ENCODE data around the gene FAM83F. TPM values are rescaled to one million over a fixed set of nuclear protein-coding genes. Genes with fewer than 3 reads are reported as not detected.

FAM83F gene
- total RNA-seq, 1 donor = not detected

- Histone ChIP-seq H3K27ac (ENCODE audit: low read depth, low read length) (peak overlapping the region; percentile 68), H2AFZ (ENCODE audit: low read length) (peak overlapping the region; percentile 57), H3K79me2 (ENCODE audit: insufficient read depth, low read length) (no peaks in the 10 kb centered on the region), H3K27me3 (ENCODE audit: insufficient read depth, low read length) (no peaks in the 10 kb centered on the region), H3K4me1 (ENCODE audit: insufficient read depth, low read length) (peaks cover 24% of the 10 kb centered on the region), H3K9me3 (ENCODE audit: low read depth, low read length) (no peaks in the 10 kb centered on the region), H3K4me3 (ENCODE audit: insufficient read depth, low read length) (peak overlapping the region; percentile 14), H4K20me1 (ENCODE audit: insufficient read depth, low read length) (no peaks in the 10 kb centered on the region), H3K36me3 (ENCODE audit: insufficient read depth, low read length) (no peaks in the 10 kb centered on the region), H3K4me2 (ENCODE audit: insufficient read depth, low read length) (peak overlapping the region; percentile 72)
- TF ChIP-seq CTCF (IDR thresholded peaks at IDR 0.05; ENCODE audit: extremely low read depth, low read depth, low read length) = no peak
- DNase-seq (ENCODE audit: insufficient read length, low spot score, missing footprints) = peak; percentile 92
Measured at GRCh38 chr22:39960791-39961746, 33.7 kb upstream of the FAM83F start.

GRCh38 chr22:39962071-39962470 lies 32.7 kb upstream of the FAM83F start:
- Histone ChIP-seq H3K27me3 (ENCODE audit: insufficient read depth, low read length) (no peaks in the 10 kb centered on the region), H3K4me2 (ENCODE audit: insufficient read depth, low read length) (peak overlapping the region; percentile 72), H3K9me3 (ENCODE audit: low read depth, low read length) (no peaks in the 10 kb centered on the region), H2AFZ (ENCODE audit: low read length) (no peak overlapping the region), H3K27ac (ENCODE audit: low read depth, low read length) (peak overlapping the region; percentile 68), H3K79me2 (ENCODE audit: insufficient read depth, low read length) (no peaks in the 10 kb centered on the region), H3K36me3 (ENCODE audit: insufficient read depth, low read length) (no peaks in the 10 kb centered on the region), H3K4me3 (ENCODE audit: insufficient read depth, low read length) (no peak overlapping the region), H4K20me1 (ENCODE audit: insufficient read depth, low read length) (no peaks in the 10 kb centered on the region), H3K4me1 (ENCODE audit: insufficient read depth, low read length) (peaks cover 31% of the 10 kb centered on the region)
- no peak for TF ChIP-seq CTCF (IDR thresholded peaks at IDR 0.05; ENCODE audit: extremely low read depth, low read depth, low read length)
- DNase-seq (ENCODE audit: insufficient read length, low spot score, missing footprints) = no peak

- peaks cover 25% of the 10 kb centered on the region for H3K4me1 ChIP-seq (ENCODE audit: insufficient read depth, low read length)
Measured at GRCh38 chr22:39965748-39966147, 29.0 kb upstream of the FAM83F start.

More at GRCh38 chr22:39965748-39966147, 29.0 kb upstream of the FAM83F start:
- Histone ChIP-seq H3K4me3 (ENCODE audit: insufficient read depth, low read length) (no peak overlapping the region), H2AFZ (ENCODE audit: low read length) (no peak overlapping the region), H3K9me3 (ENCODE audit: low read depth, low read length) (no peaks in the 10 kb centered on the region), H4K20me1 (ENCODE audit: insufficient read depth, low read length) (no peaks in the 10 kb centered on the region), H3K27ac (ENCODE audit: low read depth, low read length) (no peak overlapping the region), H3K4me2 (ENCODE audit: insufficient read depth, low read length) (no peak overlapping the region), H3K79me2 (ENCODE audit: insufficient read depth, low read length) (no peaks in the 10 kb centered on the region), H3K27me3 (ENCODE audit: insufficient read depth, low read length) (no peaks in the 10 kb centered on the region), H3K36me3 (ENCODE audit: insufficient read depth, low read length) (no peaks in the 10 kb centered on the region)
- TF ChIP-seq CTCF (IDR thresholded peaks at IDR 0.05; ENCODE audit: extremely low read depth, low read depth, low read length) = no peak
- no peak for DNase-seq (ENCODE audit: insufficient read length, low spot score, missing footprints)

Measured in osteoblast (primary cell).